Measurements from ENCODE around the gene TPSG1. TPM values are rescaled to one million over a fixed set of nuclear protein-coding genes. Genes with fewer than 3 reads are reported as not detected.
A peak's percentile ranks its signal among the peaks of the same experiment; 100 is the strongest.
"Not testable (repeated sequence)": the region's sequence is repeated elsewhere in the genome, so short reads cannot be mapped to it uniquely, and the experiment has no call there.

TPSG1 gene
- polyA plus RNA-seq (2012; ENCODE audit: insufficient read depth, insufficient read length), result not detected

DNA sequence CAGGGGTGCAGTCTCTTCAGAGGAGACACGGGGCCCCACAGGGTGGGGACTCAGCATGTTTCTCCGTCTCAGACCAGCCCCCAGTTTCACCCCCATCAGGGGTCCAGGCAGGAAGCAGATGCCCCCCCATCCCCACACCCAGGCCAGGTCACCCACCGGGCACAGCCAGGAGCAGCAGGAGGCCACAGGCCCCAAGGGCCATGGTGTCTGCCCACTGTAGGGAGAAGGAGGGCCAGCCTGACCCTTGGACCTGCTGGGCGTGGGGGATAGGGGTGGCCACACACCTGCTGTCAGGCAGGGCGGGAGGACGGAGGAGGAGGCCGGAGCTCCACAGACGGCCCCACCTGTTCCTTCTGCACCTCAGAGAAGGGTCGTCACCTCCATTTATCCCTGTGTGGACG lies at the start of gene TPSG1:
Gene TPSG1 (minus strand): TSS at position 218 of the 401 bp plus-strand sequence. CDS start 16 bp downstream, at position 202.
- DNase-seq (ENCODE audit: low read depth, low spot score), result no peak
- no peak within 1 kb of the TSS for H3K4me3 ChIP-seq (ENCODE audit: low read length)

DNA sequence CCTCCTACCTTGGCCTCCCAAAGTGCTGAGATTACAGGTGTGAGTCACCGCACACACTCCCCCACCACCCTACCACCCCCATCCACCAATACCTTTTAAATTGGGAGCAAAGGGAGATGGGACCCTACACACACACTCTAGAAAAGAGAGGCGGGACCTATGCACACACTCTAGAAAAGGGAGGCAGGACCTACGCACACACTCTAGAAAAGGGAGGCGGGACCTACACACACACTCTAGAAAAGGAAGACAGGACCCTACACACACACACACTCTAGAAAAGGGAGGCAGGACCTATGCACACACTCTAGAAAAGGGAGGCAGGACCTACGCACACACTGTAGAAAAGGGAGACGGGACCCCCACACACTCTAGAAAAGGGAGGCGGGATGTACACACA lies 49.7 kb upstream of the TPSG1 start:
- DNase-seq (ENCODE audit: low read depth, low spot score), result no peak
- no peak overlapping the region for H3K4me3 ChIP-seq (ENCODE audit: low read length)

DNA sequence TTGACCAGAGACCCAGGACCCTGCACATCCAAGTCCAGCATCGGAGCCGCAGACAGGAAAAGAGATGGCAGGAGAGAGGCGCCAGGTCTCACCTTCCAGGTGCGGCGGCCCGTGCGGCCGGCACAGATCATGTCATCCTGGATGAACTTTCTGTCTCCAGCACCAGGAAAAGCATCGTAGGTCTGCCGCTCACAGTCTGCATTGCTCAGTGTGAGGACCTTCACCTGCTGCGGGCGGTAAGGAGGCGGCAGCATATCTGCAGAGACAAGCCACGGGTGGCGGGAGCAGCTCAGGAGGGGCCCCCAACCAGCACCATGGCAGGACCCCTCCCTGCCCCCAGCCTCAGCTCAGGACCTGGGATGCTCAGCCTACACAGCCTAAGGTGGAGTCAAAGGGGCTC lies 48.7 kb upstream of the TPSG1 start:
- no peak for DNase-seq (ENCODE audit: low read depth, low spot score)
- no peak overlapping the region for H3K4me3 ChIP-seq (ENCODE audit: low read length)

DNA sequence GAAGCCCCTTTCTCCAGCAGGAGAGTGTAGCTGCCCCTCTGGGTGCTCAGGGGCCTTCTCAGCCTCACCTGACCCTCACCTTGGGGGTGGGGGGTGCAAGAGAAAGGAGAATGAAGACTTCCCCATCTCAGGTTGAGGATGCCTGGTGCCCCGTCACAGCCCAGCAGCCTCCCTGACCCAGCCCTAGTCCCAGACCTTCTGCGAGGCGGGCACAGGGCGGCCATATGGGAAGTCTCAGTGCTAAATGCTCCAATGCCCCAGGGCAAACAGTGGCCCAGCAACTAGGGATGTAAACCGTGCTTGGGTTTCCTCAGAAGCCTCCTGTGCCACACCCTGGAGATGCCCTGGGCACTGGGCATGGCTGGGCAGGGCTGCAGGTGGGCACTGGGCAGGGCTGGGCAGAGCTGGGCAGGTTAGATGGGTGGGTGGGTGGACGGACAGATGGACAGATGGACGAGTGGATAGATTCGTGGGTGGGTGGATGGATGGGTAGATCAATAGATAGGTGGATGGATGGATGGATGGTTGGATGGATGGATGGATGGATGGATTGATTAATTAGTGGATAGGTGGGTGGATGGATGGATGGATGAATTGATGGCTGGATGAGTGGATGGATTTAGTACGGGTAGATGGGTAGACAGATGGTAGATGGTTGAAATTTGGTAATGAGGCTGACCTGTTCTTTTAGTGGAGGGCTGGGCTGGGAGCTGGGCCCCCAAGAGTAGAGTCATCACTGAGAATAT lies 47.6 kb upstream of the TPSG1 start:
- DNase-seq (ENCODE audit: low read depth, low spot score), result no peak
- H3K4me3 ChIP-seq (ENCODE audit: low read length), result no peak overlapping the region

DNA sequence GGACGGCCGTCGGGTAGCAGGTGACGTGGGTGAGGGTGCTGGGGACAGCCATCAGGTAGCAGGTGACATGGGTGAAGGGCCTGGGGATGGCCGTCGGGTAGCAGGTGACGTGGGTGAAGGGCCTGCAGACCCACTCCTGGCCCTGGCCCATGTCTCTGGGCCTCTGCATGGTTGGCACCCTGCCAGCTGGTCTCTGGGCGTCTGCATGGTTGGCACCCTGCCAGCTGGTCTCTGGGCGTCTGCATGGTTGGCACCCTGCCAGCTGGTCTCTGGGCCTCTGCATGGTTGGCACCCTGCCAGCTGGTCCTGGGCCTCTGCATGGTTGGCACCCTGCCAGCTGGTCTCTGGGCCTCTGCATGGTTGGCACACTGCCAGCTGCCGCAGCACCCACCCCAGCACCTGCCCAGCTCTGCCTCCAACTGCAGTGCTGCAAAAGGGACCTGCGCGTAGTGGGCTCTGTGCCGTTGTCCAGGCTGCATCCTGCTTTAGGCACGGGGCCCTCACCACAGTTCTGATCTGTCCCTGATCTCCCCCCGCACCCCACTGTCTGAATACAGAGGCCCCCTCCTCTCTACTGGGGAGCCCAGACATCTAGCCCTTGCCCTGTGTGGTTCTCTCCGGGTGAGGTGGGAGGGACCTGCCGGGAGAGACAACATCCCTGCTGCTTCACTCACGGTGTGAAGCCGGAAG lies 46.8 kb upstream of the TPSG1 start:
- H3K4me3 ChIP-seq (ENCODE audit: low read length), result not testable (repeated sequence)
- DNase-seq (ENCODE audit: low read depth, low spot score), result peak; percentile 18

DNA sequence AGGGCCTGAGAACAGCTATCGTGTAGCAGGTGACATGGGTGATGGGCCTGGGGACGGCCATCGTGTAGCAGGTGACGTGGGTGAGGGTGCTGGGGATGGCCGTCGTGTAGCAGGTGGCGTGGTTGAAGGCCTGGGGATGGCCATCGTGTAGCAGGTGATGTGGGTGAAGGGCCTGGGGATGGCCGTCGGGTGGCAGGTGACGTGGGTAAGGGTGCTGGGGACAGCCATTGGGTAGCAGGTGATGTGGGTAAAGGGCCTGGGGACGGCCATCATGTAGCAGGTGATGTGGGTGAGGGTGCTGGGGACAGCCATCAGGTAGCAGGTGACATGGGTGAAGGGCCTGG lies 46.3 kb upstream of the TPSG1 start:
- DNase-seq (ENCODE audit: low read depth, low spot score), result no peak
- H3K4me3 ChIP-seq (ENCODE audit: low read length), result no peak overlapping the region

DNA sequence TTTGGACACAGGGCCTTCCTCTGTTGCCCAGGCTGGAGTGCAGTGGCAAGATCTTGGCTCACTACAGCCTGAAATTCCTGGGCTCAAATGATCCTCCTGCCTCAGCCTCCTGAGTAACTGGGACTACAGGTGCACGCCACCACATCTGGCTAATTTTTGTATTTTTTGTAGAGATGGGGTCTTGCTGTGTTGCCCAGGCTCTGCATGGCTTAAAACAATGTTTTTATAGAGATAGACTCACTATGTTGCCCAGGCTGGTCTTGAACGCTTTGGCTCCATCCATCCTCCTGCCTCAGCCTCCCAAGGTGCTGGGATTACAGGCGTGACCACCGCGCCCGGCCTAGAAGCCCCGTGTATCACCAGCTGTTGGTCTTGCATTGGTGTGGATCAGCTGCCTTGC lies 44.4 kb upstream of the TPSG1 start:
- H3K4me3 ChIP-seq (ENCODE audit: low read length), result not testable (repeated sequence)

DNA sequence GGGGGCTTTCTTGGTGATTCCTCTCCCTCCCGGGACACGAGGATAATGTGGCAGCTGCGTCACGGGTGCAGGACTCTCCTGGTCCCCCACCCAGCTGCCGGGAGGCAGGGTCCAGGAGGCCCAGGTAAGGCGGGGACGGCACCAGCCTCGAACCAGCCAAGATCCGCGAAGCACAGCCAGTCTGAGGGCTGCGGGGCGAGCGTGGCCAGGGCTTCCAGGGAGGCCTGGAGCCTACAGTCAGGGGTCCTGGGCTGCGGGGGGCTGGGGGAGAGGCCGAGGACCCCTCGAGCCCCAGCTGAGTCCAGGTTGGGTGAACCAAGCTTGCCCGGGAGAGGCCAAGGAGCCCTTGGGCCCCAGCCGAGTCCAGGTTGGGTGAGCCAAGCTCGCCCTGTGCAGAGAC lies 40.8 kb upstream of the TPSG1 start:
- H3K4me3 ChIP-seq (ENCODE audit: low read length), result no peak overlapping the region
- DNase-seq (ENCODE audit: low read depth, low spot score), result no peak

More for the DNA sequence above, 44.4 kb upstream of the TPSG1 start:
- not testable (repeated sequence) for DNase-seq (ENCODE audit: low read depth, low spot score)

DNA sequence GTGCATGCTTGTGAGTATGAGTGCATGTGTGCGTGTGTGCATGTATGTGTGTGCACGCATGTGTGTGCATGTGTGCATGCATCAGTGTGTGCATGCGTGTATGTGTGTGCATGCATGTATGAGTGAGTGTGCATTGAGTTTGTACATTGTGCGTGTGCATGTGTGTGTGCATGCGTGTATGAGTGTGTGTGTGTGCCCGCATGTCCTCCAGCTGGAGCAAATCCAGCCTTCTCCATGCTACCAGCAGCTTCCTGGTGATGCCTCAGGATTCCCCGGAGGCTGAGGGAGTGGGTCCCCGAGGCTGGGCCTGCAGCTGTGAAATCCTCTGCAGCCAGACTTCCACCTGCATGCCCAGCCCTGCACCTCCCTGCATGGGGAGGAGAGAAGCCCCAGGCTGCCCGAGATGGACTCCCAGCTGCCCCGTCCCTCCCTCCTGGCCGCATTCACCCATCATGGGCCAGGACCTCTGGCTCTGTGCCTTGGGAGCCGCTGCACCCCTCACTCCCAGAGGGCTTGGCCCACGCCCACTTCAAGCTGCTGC lies 40.1 kb upstream of the TPSG1 start:
- no peak overlapping the region for H3K4me3 ChIP-seq (ENCODE audit: low read length)
- DNase-seq (ENCODE audit: low read depth, low spot score), result no peak

DNA sequence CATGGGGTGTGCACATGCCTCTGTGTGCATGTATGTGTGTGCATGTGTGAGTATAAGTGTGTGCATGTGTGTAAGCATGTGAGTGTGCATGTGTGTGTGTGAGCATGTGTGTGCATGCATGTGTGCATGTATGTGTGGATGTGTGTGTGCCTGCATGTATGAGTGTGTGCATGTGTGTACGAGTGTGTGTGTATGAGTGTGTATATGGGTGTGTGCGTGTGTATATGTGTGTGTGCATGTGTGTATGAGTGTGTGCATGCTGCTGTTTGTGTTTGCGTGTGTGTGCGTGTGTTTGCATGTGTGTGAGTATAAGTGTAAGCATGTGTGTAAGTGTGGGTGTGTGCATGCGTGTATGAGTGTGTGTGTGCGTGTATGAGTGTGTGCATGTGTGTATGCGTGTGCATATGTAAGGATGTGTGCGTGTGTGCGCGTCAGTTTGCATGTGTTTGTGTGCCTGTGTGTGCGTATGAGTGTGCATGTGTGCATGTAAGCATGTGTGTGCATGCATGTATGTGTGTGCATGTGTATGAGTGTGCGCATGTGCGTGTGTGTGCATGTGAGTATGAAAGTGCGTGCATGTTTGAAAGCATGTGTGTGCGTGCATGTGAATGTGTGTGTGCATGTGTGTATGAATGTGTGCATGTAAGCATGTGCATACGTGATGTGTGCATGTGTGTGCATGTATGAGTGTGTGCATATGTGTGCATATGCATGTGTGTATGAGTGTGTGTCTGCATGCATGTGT lies 39.4 kb upstream of the TPSG1 start:
- no peak for DNase-seq (ENCODE audit: low read depth, low spot score)

DNA sequence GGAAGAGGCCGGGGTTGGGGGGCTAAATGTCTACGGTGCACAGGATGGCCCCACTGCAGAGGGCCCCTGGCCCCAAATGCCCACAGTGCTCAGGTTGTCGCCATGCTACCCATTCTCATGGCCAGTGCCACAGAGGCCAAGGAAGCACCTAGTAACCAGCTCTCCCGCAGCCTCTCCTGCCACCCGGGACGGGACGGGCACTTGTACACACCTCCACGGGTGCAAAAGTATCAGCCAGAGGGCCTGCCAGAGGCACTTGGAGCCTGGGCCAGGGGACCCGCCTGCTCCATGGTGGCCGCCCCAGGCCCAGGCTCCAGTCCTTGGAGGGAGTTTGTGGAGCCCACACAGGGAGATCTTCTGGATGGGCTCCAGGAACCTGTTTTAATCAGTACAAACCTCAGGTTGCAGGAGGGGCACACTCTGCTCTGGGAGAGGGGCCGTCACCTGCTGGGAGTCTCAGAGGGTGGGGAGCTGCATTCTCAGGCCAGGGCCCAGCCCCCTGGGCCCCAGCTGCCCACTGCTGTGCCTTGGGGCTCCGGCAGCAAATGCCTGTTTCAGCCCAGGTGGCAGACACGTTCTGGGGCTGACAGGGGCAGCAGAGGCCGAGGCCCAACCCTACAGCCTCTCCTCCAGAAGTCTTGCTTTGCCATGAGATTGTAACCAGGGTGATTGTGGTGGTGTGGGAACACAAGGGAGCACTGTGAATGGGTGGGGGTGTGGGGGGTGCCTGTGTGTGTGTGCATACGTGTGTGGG lies 38.7 kb upstream of the TPSG1 start:
- H3K4me3 ChIP-seq (ENCODE audit: low read length), result no peak overlapping the region
- DNase-seq (ENCODE audit: low read depth, low spot score), result no peak

More for the DNA sequence above, 39.4 kb upstream of the TPSG1 start:
- H3K4me3 ChIP-seq (ENCODE audit: low read length), result no peak overlapping the region

DNA sequence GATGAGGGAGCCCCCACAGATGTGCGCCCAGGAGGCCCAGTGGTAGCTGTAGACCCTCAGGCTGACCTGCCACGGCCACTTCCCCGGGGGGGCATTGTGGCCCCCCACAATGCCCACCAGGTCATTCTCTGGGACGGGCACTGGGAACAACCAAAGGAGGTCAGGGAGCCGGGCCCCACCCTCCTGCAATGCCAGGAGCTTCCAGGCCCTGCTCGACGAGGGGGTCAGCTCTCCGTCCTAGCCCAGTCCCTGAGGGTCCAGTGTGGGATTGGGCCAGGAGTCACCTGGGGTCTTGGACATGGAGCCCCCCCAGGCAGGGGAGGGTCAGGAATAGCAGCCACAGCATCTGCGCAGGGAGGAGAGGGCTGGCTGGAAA lies 37.8 kb upstream of the TPSG1 start:
- no peak overlapping the region for H3K4me3 ChIP-seq (ENCODE audit: low read length)
- DNase-seq (ENCODE audit: low read depth, low spot score), result no peak

DNA sequence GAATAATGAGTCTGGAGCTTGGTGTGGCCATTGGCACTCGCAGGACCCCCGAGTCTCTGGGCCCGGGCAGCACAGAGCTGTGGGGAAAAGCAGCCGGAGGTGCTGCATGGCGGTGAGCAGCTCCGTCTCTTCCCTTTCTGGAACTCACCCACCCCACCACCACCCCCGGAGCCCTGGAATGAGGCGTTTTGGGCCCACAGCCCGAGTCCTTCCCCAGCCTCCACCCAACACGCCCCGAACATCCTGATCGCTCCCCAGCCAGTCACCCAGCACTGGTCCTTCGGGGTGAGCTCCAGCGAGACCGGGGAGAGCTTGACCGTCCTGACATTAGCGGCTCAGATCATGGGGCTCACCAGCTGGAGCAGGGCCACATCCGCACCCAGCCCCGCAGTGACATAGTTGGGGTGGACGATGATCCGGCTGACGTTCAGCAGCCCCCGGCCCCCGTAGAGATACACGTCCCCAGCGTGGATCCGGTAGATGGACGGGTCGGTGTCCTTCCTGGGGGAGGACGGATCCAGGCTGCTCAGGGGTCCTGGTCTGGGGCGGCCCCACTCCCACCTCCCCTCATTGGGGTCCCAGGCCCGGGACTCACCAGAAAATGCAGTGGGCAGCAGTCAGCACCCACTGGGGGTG lies 37.3 kb upstream of the TPSG1 start:
- H3K4me3 ChIP-seq (ENCODE audit: low read length), result no peak overlapping the region
- no peak for DNase-seq (ENCODE audit: low read depth, low spot score)

DNA sequence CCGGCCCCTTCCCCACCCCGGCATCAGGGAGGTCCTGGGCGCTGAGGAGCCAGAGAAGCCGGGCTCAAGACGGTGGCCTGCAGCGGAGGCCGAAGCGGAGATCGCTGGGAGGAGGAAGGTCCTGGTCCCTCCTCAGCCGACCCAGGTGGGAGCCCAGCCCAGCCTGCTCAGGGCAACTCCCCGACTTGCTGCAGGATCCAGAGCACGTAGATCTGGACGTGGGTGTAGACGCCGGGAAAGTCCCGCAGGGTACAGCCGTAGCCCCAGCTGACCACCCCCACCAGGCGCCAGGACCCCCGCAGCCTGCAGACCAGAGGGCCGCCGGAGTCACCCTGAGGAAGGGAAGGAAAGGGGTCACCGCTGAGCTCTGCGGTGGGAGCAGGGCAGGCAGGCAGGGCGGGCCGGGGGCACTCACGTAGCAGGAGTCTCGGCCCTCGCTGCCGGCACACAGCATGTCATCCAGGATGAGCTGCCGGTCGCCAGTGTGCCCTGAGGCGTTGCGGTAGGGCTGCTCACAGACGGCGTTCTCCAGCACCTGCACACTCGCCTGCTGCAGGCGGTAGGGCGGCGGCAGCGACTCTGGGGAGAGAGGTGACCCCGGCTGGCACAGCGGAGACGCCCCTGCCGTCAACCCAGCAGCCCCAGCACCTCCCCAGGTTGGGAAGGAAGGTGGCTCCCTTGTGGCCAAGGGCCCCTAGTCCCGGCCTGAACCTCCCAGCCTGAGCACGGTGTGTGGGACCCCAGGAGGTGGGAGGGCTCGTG lies 36.2 kb upstream of the TPSG1 start:
- no peak overlapping the region for H3K4me3 ChIP-seq (ENCODE audit: low read length)
- no peak for DNase-seq (ENCODE audit: low read depth, low spot score)

DNA sequence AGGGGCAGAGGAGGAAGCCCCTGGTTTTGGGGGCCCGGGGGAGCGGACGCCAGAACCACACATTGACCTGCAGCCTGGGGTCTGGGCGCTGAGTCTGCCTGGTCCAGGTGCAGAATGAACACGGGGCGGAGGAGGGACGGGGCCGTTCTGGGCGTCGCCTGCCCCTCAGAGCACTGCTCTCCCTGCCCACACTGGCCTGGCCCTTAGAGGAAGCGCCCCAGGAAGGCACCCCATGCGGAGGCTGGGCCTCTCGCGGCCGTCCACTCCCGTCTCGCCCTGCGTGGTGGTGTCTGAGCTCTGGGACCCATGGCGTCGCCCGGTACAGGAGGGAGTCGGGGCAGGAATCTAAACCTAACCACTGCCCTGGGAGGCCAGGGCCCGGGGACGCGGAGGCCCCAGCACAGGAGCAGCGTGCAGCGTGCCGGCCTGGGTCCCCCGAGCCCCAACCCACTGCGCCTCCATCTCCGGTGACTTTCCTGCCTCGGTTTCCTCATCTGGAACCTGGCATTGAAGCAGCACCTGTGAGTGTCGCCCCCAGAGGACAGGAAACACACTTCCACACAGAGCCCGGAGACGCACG lies 35.1 kb upstream of the TPSG1 start:
- H3K4me3 ChIP-seq (ENCODE audit: low read length), result no peak overlapping the region
- no peak for DNase-seq (ENCODE audit: low read depth, low spot score)

DNA sequence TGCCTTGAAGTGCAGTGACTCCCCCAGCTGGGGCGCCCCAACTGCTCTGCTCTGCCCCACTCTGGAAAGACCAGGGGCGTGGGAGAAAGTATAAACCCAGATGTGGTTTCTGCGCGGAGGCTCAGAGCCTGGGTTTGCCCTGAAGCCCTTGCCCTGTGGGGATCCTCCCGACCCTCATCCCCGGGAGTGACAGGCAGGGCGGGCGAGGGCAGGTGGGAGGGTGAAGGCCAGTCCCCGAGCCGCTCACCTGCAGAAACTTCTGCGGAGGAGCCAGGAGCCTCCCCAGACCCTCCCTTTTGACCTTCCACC lies 34.6 kb upstream of the TPSG1 start:
- DNase-seq (ENCODE audit: low read depth, low spot score), result no peak
- no peak overlapping the region for H3K4me3 ChIP-seq (ENCODE audit: low read length)

DNA sequence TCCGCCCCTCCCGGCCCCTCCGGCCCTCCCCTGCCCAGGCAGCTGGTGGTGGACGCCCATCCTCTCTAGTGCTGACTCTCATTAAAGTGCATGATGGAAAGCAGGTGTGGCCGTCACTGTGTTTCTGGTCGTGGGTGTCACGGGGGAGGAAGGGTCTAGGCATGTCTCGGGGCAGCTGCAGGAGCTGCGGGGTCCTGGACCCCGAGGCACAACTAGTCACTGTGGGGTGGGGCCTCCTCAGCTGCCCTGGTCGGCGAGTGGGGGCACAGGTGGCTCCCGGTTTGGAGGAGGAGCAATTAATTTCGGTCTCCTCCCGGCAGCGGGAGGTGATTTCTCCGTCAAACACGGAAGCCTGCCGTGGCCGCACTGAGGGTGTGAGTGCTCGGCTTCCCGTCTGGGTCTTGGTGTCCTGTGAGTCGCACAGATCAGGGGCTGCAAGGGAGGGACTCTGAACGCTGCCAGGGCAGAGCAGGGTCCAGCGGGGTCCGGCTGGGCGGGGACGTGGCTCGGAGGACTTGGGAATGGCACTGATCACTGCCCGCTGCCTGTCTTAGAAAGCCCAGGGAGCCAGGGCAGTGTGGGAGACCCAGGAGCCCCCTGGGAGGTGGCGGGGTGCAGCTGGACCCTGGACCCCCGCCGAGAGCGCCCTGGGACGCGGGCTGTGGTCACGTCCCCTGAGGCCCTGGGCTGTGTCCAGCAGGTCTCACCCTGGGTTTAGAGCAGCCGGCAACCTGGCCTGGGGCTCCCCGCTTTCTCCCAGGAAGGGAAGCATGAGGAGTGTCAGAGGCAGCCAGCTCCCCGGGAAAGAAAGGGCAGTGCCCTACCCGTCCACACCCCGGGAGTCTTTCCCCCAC lies 34.1 kb upstream of the TPSG1 start:
- H3K4me3 ChIP-seq (ENCODE audit: low read length), result no peak overlapping the region

More for the DNA sequence above, 34.1 kb upstream of the TPSG1 start:
- DNase-seq (ENCODE audit: low read depth, low spot score), result no peak
